ENCODE results near the gene GPR180.

GPR180 gene

DNA sequence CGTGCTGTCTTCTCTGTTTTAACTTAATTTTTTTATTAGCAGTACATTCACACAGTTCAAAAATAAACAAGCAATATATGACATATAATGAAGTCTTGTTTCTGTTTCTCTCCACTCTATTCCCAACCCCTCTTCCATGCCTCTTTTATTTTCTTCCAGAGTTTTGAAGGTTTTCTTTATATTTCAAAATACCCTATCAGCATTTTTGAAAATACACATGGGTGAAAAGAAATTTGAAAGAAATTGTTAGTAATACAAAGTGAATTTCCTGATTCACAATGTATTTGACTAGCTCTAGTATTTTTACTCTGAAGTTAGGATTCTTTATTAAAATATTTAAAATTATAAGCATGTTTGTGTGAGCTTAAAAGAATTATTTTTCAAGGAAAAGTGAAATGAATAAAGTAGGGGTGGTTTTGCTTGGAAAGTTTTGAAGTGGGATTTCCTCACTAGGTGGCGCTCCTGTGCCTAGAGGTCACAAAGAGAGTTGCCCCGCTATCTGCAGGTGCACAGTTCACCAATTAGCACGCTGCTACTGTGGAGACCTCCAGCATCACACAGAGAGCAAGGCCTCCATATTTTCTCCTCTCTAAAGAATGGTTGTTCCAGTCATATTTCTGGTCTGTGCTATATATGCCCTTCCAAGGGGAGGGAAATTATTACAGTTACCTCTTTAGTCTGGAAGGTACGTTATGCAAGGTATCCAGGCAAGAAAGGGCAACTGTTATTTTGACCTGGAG, 73.1 kb downstream of the GPR180 start:
- Histone ChIP-seq H3K9me3 (ENCODE audit: control insufficient read depth, insufficient read depth, low read length) (no peaks in the 10 kb centered on the region), H3K36me3 (ENCODE audit: insufficient read depth, low read length) (no peaks in the 10 kb centered on the region), H3K9ac (ENCODE audit: low read depth, low read length) (no peak overlapping the region), H3K4me1 (ENCODE audit: insufficient read depth, low read length) (peaks cover 19% of the 10 kb centered on the region)

DNA sequence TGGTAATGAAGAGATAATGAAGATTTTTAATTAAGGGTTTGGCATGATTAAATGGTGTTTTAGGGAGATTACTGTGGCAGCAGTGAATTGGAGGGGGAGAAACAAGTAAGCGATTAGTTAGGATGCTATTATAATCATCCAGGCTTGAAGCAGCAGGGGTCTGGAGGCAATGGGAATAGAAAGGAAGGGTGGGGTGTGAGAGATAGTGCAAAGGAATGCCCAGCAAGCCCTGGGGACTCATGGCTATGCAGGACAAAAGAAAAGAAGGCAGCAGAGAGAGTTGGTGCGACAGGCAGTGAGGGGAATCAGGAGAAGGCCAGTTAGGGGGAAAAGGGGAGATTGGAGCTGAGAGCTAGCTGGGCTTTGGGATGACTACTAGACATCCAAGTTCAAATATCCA, 76.1 kb downstream of the GPR180 start:
- Histone ChIP-seq H3K4me1 (ENCODE audit: insufficient read depth, low read length) (peaks cover 19% of the 10 kb centered on the region), H3K9me3 (ENCODE audit: control insufficient read depth, insufficient read depth, low read length) (no peaks in the 10 kb centered on the region), H3K9ac (ENCODE audit: low read depth, low read length) (no peak overlapping the region), H3K36me3 (ENCODE audit: insufficient read depth, low read length) (no peaks in the 10 kb centered on the region)

- no peak overlapping the region for H3K9ac ChIP-seq (ENCODE audit: low read depth, low read length)
- H3K36me3 ChIP-seq (ENCODE audit: insufficient read depth, low read length), result no peaks in the 10 kb centered on the region
- H3K4me1 ChIP-seq (ENCODE audit: insufficient read depth, low read length), result peaks cover 13% of the 10 kb centered on the region
- no peaks in the 10 kb centered on the region for H3K9me3 ChIP-seq (ENCODE audit: control insufficient read depth, insufficient read depth, low read length)
These were observed 77.2 kb downstream of the GPR180 start for GRCh38 chr13:94678845-94679244.

DNA sequence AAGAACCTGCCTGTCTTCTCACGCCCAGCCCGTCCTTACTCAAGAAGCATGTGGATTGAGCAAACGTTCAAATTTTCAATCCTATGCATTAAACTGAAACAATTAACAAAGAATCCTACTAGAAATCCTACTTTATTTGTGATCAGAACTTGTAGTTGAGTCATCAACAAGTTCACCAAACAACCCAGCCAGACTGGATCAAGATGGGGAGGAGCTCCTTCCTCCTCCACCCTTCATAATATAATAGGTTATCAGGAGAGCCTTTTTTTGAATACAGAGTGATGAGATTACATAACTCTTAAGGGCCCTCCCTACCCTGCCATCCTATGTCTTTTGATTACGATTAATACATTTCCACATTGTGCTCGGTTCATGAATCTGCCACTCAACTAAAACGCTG, 78.0 kb downstream of the GPR180 start:
- Histone ChIP-seq H3K4me1 (ENCODE audit: insufficient read depth, low read length) (peaks cover 9% of the 10 kb centered on the region), H3K36me3 (ENCODE audit: insufficient read depth, low read length) (no peaks in the 10 kb centered on the region), H3K9ac (ENCODE audit: low read depth, low read length) (no peak overlapping the region)

GRCh38 chr13:94682229-94682628, 80.6 kb downstream of the GPR180 start:
- H3K4me1 ChIP-seq (ENCODE audit: insufficient read depth, low read length), result peaks cover 9% of the 10 kb centered on the region
- H3K9me3 ChIP-seq (ENCODE audit: control insufficient read depth, insufficient read depth, low read length), result no peaks in the 10 kb centered on the region
- H3K36me3 ChIP-seq (ENCODE audit: insufficient read depth, low read length), result no peaks in the 10 kb centered on the region
- H3K9ac ChIP-seq (ENCODE audit: low read depth, low read length), result no peak overlapping the region

More for the DNA sequence above, 78.0 kb downstream of the GPR180 start:
- H3K9me3 ChIP-seq (ENCODE audit: control insufficient read depth, insufficient read depth, low read length), result no peaks in the 10 kb centered on the region

DNA sequence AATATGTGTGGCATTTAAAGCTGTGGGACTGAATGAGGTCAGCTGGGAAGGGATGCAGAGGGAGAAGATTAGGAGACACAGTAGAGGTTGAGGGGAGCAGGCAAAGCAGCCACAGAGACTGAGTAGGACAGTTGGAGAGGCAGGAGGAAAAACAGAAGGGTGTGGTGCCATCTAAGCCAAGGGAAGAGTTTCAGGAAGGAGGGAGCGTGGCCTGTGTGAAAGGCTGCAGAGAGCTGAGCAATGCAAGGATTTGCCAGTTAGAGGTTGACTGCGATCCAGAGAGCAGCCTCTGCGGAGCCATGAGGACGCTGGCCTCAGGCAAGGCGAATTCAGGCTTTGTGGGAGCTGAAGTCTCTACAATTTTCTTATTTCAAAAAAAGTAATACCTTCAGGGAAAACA, 81.8 kb downstream of the GPR180 start:
- H3K9ac ChIP-seq (ENCODE audit: low read depth, low read length), result no peak overlapping the region
- H3K9me3 ChIP-seq (ENCODE audit: control insufficient read depth, insufficient read depth, low read length), result no peaks in the 10 kb centered on the region
- no peaks in the 10 kb centered on the region for H3K4me1 ChIP-seq (ENCODE audit: insufficient read depth, low read length)
- H3K36me3 ChIP-seq (ENCODE audit: insufficient read depth, low read length), result no peaks in the 10 kb centered on the region
